H9 (cell line): ENCODE measurements around the gene GPC1. TPM values are rescaled to one million over a fixed set of nuclear protein-coding genes. Genes with fewer than 3 reads are reported as not detected.

Experiments used
- DNase-seq: peaks from one replicate; pipeline ENCODE4 v3.0.0-alpha.2; 2017
- H2AFZ ChIP-seq: one replicate; pipeline ENCODE4 v1.6.1; 2013; ENCODE audit warnings: mild to moderate bottlenecking, low read length, control low read depth, moderate library complexity
- H2AK5ac ChIP-seq: 2 replicates; pipeline ENCODE4 v1.6.1; 2013; ENCODE audit warnings: low read length, control low read depth, mixed read lengths; ENCODE audit not compliant: insufficient read length
- H2BK120ac ChIP-seq: one replicate; pipeline ENCODE4 v1.6.1; 2013; ENCODE audit warnings: low read depth, mild to moderate bottlenecking, low read length, control low read depth, inconsistent platforms; ENCODE audit not compliant: poor library complexity, severe bottlenecking
- H2BK12ac ChIP-seq: 2 replicates; pipeline ENCODE4 v1.6.1; 2013; ENCODE audit warnings: low read length, control low read depth, mixed read lengths, low read depth; ENCODE audit not compliant: insufficient read length
- H2BK15ac ChIP-seq: 2 replicates; pipeline ENCODE4 v1.6.1; 2013; ENCODE audit warnings: low read depth, low read length, control low read depth
- H2BK20ac ChIP-seq: one replicate; pipeline ENCODE4 v1.6.1; 2013; ENCODE audit warnings: low read depth, mild to moderate bottlenecking, low read length, control low read depth, inconsistent platforms; ENCODE audit not compliant: poor library complexity, severe bottlenecking
- H2BK5ac ChIP-seq: 2 replicates; pipeline ENCODE4 v1.6.1; 2013; ENCODE audit warnings: low read length, control low read depth, mixed read lengths; ENCODE audit not compliant: insufficient read length
- H3K14ac ChIP-seq: 2 replicates; pipeline ENCODE4 v1.6.1; 2013; ENCODE audit warnings: low read length, control low read depth; ENCODE audit not compliant: insufficient read depth
- H3K18ac ChIP-seq: 2 replicates; pipeline ENCODE4 v1.6.1; 2013; ENCODE audit warnings: low read depth, mild to moderate bottlenecking, mixed read lengths, low read length, control low read depth; ENCODE audit not compliant: insufficient read length
- H3K23ac ChIP-seq: 2 replicates; pipeline ENCODE4 v1.6.1; 2013; ENCODE audit warnings: low read length, control low read depth, mixed read lengths, low read depth; ENCODE audit not compliant: insufficient read length
- H3K23me2 ChIP-seq: 2 replicates; pipeline ENCODE4 v1.6.1; 2013; ENCODE audit warnings: low read depth, mild to moderate bottlenecking, mixed read lengths, low read length, control low read depth; ENCODE audit not compliant: insufficient read length, poor library complexity, severe bottlenecking
- H3K27ac ChIP-seq: 2 replicates; pipeline ENCODE4 v1.5.1; 2013; ENCODE audit warnings: low read length, control low read depth, mixed read lengths, low read depth; ENCODE audit not compliant: insufficient read length
- H3K27me3 ChIP-seq: 2 replicates; pipeline ENCODE4 v1.6.1; 2013; ENCODE audit warnings: low read length, control low read depth, inconsistent platforms; ENCODE audit not compliant: insufficient read depth
- H3K4ac ChIP-seq: 2 replicates; pipeline ENCODE4 v1.6.1; 2013; ENCODE audit warnings: low read depth, mild to moderate bottlenecking, control low read depth, inconsistent platforms, low read length, moderate library complexity
- H3K4me1 ChIP-seq: 2 replicates; pipeline ENCODE4 v1.6.1; 2013; ENCODE audit warnings: low read length, control low read depth, inconsistent platforms; ENCODE audit not compliant: insufficient read depth
- H3K4me2 ChIP-seq: 2 replicates; pipeline ENCODE4 v1.6.1; 2013; ENCODE audit warnings: low read length, control low read depth, mixed read lengths; ENCODE audit not compliant: insufficient read length, insufficient read depth
- H3K56ac ChIP-seq: 2 replicates; pipeline ENCODE4 v1.6.1; 2013; ENCODE audit warnings: low read depth, mild to moderate bottlenecking, mixed read lengths, low read length, control low read depth; ENCODE audit not compliant: insufficient read length
- H3K79me1 ChIP-seq: 2 replicates; pipeline ENCODE4 v1.6.1; 2013; ENCODE audit warnings: low read depth, mild to moderate bottlenecking, moderate library complexity, low read length, control low read depth, inconsistent platforms; ENCODE audit not compliant: insufficient read depth, poor library complexity, severe bottlenecking
- H3K79me2 ChIP-seq: 2 replicates; pipeline ENCODE4 v1.6.1; 2013; ENCODE audit warnings: low read length, control low read depth, inconsistent platforms; ENCODE audit not compliant: insufficient read depth
- H3K9ac ChIP-seq: 2 replicates; pipeline ENCODE4 v1.6.1; 2013; ENCODE audit warnings: low read length, control low read depth, mixed read lengths; ENCODE audit not compliant: insufficient read length; ENCODE audit errors: extremely low read depth
- H3K9me3 ChIP-seq: one replicate; pipeline ENCODE4 v1.6.1; 2013; ENCODE audit warnings: low read depth, low read length, inconsistent platforms; ENCODE audit not compliant: control insufficient read depth
- H3T11ph ChIP-seq: one replicate; pipeline ENCODE4 v1.6.1; 2013; ENCODE audit warnings: mild to moderate bottlenecking, low read length, control low read depth, inconsistent platforms
- H4K20me1 ChIP-seq: one replicate; pipeline ENCODE4 v1.6.1; 2013; ENCODE audit not compliant: control insufficient read depth, insufficient read length, insufficient read depth
- H4K5ac ChIP-seq: 2 replicates; pipeline ENCODE4 v1.6.1; 2013; ENCODE audit warnings: low read depth, mild to moderate bottlenecking, mixed read lengths, low read length, control low read depth; ENCODE audit not compliant: insufficient read length
- H4K8ac ChIP-seq: replicated peaks from 2 replicates; pipeline ENCODE4 v1.6.1; 2013; ENCODE audit warnings: low read length, control low read depth, mixed read lengths, low read depth; ENCODE audit not compliant: insufficient read length
- H4K91ac ChIP-seq: 2 replicates; pipeline ENCODE4 v1.6.1; 2013; ENCODE audit warnings: low read depth, mild to moderate bottlenecking, moderate library complexity, mixed read lengths, low read length, control low read depth; ENCODE audit not compliant: insufficient read length
- H3K27ac Mint-ChIP-seq, 3 experiments: 2 replicates in 2 of 3; 3 replicates in 1 of 3; pipeline ENCODE4 v1.8.0; 2020 to 2021; ENCODE audit warnings: mixed read lengths in 3 of 3, mild to moderate bottlenecking in 1 of 3, moderate library complexity in 1 of 3
- H3K27me3 Mint-ChIP-seq: 2 replicates; pipeline ENCODE4 v1.8.0; 2021; ENCODE audit warnings: low read depth, mild to moderate bottlenecking, moderate library complexity, mixed read lengths
- H3K36me3 Mint-ChIP-seq, 3 experiments: 2 replicates in 2 of 3; 3 replicates in 1 of 3; pipeline ENCODE4 v1.8.0; 2020 to 2021; ENCODE audit warnings: low read depth in 3 of 3, mixed read lengths in 3 of 3; ENCODE audit not compliant: insufficient read depth in 1 of 3
- H3K4me1 Mint-ChIP-seq, 2 experiments: 2 replicates each; pipeline ENCODE4 v1.8.0; 2020; ENCODE audit warnings: mixed read lengths in 2 of 2
- H3K4me3 Mint-ChIP-seq, 2 experiments: 2 replicates in 1 of 2; 3 replicates in 1 of 2; pipeline ENCODE4 v1.8.0; 2020 to 2021; ENCODE audit warnings: mild to moderate bottlenecking in 2 of 2, mixed read lengths in 2 of 2, moderate library complexity in 1 of 2
- H3K9me3 Mint-ChIP-seq, 2 experiments: 2 replicates in 1 of 2; 3 replicates in 1 of 2; pipeline ENCODE4 v1.8.0; 2020; ENCODE audit warnings: mild to moderate bottlenecking in 2 of 2, mixed read lengths in 2 of 2, moderate library complexity in 1 of 2
- WGBS: extraction: QIAGEN DNeasy Blood & Tissue Kit; methylation state at CpG from one replicate; pipeline ENCODE4 v1.1.7; 2013; ENCODE audit warnings: missing lambda C conversion rate, low lambda C conversion rate, mixed read lengths; ENCODE audit not compliant: insufficient read length; ENCODE audit errors: extremely low coverage; 5-methylcytosine and 5-hydroxymethylcytosine counted together
- total RNA-seq: library from RNA; stranded (reverse); gene quantifications from 2 replicates; pipeline ENCODE4 v1.2.1, GENCODE V29; 2021
- TF ChIP-seq, protein P1 (sequence below): fragments of 200-600 bp; sonication (generic); conservative IDR thresholded peaks from 3 replicates; pipeline ENCODE4 v1.8.0; 2021; ENCODE audit warnings: antibody characterized with exemption, mild to moderate bottlenecking

Gene GPC1
- total RNA-seq, 1 experiment from 2014 or later: 39.4 TPM

DNA sequence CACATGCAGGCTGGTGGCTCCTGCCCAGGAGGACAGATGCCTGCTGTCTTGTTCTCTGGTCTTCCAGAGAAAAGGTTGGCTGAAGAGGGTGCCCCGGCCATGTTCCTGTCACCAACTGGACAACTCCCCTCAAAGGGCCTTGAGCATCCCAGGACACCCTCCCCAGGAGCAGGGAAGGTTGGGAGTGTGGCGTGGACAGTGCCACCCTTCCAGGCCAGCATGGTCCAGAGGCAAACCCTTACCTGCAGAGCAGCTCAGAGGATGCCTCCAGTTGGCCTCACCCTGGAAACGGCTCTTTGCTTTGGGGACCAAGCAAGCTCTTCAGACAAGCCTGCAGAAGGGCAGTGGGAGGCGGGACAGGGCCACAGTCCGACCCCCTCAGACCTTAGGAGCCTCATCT lies 4.9 kb upstream of the GPC1 start:
- Histone ChIP-seq H3K4me1 (no peaks in the 10 kb centered on the region), H3K27me3 (no peaks in the 10 kb centered on the region; the same call in 1 of the 2 replicates), H3K4me2 (no peak overlapping the region), H2BK20ac (no peak overlapping the region), H3K56ac (no peak overlapping the region), H4K5ac (no peak overlapping the region), H3K18ac (no peak overlapping the region), H2BK120ac (no peak overlapping the region), H3K4ac (no peak overlapping the region), H4K91ac (no peak overlapping the region), H3T11ph (no peak overlapping the region), H2BK12ac (no peak overlapping the region), H4K20me1 (no peaks in the 10 kb centered on the region), H3K9ac (no peak overlapping the region), H2AK5ac (no peak overlapping the region), H3K27ac (no peak overlapping the region), H2BK5ac (no peak overlapping the region), H3K14ac (no peak overlapping the region; the same call in 1 of the 2 replicates), H3K23ac (no peak overlapping the region), H3K79me2 (no peaks in the 10 kb centered on the region), H4K8ac (no peak overlapping the region), H2BK15ac (no peak overlapping the region), H3K9me3 (no peaks in the 10 kb centered on the region), H3K23me2 (peaks cover 5% of the 10 kb centered on the region), H3K79me1 (no peaks in the 10 kb centered on the region), H2AFZ (no peak overlapping the region)
- WGBS: no CpG with 5 or more reads among the region's 5 CpGs
- Mint-ChIP-seq H3K4me3 (no peak overlapping the region), H3K36me3 (peaks cover 0 to 2% (median 0%) of the 10 kb centered on the region in 3 experiments; a peak in 3 of 7 replicates), H3K27me3 (peaks cover 52% of the 10 kb centered on the region), H3K9me3 (peaks cover 9 to 14% of the 10 kb centered on the region in 2 experiments), H3K4me1 (peaks cover 12 to 15% of the 10 kb centered on the region in 2 experiments), H3K27ac (no peak overlapping the region)
- DNase-seq: peak; percentile 17
- TF ChIP-seq, protein P1, sequence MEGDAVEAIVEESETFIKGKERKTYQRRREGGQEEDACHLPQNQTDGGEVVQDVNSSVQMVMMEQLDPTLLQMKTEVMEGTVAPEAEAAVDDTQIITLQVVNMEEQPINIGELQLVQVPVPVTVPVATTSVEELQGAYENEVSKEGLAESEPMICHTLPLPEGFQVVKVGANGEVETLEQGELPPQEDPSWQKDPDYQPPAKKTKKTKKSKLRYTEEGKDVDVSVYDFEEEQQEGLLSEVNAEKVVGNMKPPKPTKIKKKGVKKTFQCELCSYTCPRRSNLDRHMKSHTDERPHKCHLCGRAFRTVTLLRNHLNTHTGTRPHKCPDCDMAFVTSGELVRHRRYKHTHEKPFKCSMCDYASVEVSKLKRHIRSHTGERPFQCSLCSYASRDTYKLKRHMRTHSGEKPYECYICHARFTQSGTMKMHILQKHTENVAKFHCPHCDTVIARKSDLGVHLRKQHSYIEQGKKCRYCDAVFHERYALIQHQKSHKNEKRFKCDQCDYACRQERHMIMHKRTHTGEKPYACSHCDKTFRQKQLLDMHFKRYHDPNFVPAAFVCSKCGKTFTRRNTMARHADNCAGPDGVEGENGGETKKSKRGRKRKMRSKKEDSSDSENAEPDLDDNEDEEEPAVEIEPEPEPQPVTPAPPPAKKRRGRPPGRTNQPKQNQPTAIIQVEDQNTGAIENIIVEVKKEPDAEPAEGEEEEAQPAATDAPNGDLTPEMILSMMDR: no peak
